ENCODE data around the gene PRPF6. TPM values are rescaled to one million over a fixed set of nuclear protein-coding genes. Genes with fewer than 3 reads are reported as not detected.
A peak's percentile ranks its signal among the peaks of the same experiment; 100 is the strongest.

PRPF6 gene
- total and polyA plus RNA-seq, 2 of the 13 experiments (the other 11 are each of a cell fraction or from before 2014, with no cell fraction given): 63.7 to 101 TPM

GRCh38 chr20:64064145-64064698 lies 83.3 kb downstream of the PRPF6 start (continued):
- TF ChIP-seq ZNF609 (CRISPR knock-in tag; IDR thresholded peaks at IDR 0.05; ENCODE audit: borderline replicate concordance) (peak; percentile 46; the same call in 1 of the 2 replicates), ZNF12 (CRISPR knock-in tag; IDR thresholded peaks at IDR 0.05) (no peak), MAFF (IDR thresholded peaks at IDR 0.05; ENCODE audit: low read depth, low read length) (no peak), ZNF138 (CRISPR knock-in tag; IDR thresholded peaks at IDR 0.05; ENCODE audit: low read depth) (0 out of 2 replicates have a peak, but pooled peaks have one; percentile 56), EHMT2 (IDR thresholded peaks at IDR 0.05; ENCODE audit: borderline replicate concordance, low read depth, low read length) (no peak), NFE2 (CRISPR knock-in tag; IDR thresholded peaks at IDR 0.05) (peak; percentile 21; the same call in 1 of the 2 replicates), ZNF75D (CRISPR knock-in tag; IDR thresholded peaks at IDR 0.05; ENCODE audit: borderline replicate concordance) (0 out of 2 replicates have a peak, but pooled peaks have one; percentile 75), ZNF782 (CRISPR knock-in tag; IDR thresholded peaks at IDR 0.05; ENCODE audit: borderline replicate concordance) (0 out of 2 replicates have a peak, but pooled peaks have one; percentile 51), RAD21 (CRISPR knock-in tag; IDR thresholded peaks at IDR 0.05) (no peak), HNF1A (IDR thresholded peaks at IDR 0.05; ENCODE audit: low read depth) (no peak), HNF1A (CRISPR knock-in tag; IDR thresholded peaks at IDR 0.05; ENCODE audit: borderline replicate concordance) (peak; percentile 66), AKAP8 (CRISPR knock-in tag; IDR thresholded peaks at IDR 0.05) (peak; percentile 25; the same call in 1 of the 2 replicates), CEBPG (CRISPR knock-in tag; IDR thresholded peaks at IDR 0.05) (no peak), KLF15 (CRISPR knock-in tag; IDR thresholded peaks at IDR 0.05; ENCODE audit: borderline replicate concordance) (no peak)
- TF ChIP-seq, protein P1, sequence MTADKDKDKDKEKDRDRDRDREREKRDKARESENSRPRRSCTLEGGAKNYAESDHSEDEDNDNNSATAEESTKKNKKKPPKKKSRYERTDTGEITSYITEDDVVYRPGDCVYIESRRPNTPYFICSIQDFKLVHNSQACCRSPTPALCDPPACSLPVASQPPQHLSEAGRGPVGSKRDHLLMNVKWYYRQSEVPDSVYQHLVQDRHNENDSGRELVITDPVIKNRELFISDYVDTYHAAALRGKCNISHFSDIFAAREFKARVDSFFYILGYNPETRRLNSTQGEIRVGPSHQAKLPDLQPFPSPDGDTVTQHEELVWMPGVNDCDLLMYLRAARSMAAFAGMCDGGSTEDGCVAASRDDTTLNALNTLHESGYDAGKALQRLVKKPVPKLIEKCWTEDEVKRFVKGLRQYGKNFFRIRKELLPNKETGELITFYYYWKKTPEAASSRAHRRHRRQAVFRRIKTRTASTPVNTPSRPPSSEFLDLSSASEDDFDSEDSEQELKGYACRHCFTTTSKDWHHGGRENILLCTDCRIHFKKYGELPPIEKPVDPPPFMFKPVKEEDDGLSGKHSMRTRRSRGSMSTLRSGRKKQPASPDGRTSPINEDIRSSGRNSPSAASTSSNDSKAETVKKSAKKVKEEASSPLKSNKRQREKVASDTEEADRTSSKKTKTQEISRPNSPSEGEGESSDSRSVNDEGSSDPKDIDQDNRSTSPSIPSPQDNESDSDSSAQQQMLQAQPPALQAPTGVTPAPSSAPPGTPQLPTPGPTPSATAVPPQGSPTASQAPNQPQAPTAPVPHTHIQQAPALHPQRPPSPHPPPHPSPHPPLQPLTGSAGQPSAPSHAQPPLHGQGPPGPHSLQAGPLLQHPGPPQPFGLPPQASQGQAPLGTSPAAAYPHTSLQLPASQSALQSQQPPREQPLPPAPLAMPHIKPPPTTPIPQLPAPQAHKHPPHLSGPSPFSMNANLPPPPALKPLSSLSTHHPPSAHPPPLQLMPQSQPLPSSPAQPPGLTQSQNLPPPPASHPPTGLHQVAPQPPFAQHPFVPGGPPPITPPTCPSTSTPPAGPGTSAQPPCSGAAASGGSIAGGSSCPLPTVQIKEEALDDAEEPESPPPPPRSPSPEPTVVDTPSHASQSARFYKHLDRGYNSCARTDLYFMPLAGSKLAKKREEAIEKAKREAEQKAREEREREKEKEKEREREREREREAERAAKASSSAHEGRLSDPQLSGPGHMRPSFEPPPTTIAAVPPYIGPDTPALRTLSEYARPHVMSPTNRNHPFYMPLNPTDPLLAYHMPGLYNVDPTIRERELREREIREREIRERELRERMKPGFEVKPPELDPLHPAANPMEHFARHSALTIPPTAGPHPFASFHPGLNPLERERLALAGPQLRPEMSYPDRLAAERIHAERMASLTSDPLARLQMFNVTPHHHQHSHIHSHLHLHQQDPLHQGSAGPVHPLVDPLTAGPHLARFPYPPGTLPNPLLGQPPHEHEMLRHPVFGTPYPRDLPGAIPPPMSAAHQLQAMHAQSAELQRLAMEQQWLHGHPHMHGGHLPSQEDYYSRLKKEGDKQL (CRISPR knock-in tag; IDR thresholded peaks at IDR 0.05; ENCODE audit: low read depth): no peak

All from HepG2 (cell line).